Thyroid gland (tissue), 4 donors: ENCODE measurements around the gene SRBD1. TPM values are rescaled to one million over a fixed set of nuclear protein-coding genes. Genes with fewer than 3 reads are reported as not detected.

Experiments
- DNase-seq, 2 donors: peaks; one replicate each; pipeline ENCODE4 v3.0.0-alpha.2; 2019
- H3K27ac ChIP-seq, 3 donors: fragments of 200-600 bp; sonication (generic); 1 replicate in 2 of 3; 2 replicates in 1 of 3; pipeline ENCODE4 v1.5.1; 2016 to 2019; ENCODE audit warnings: mild to moderate bottlenecking in 1 of 3, moderate library complexity in 1 of 3
- H3K27me3 ChIP-seq: fragments of 200-600 bp; sonication (generic); one replicate; pipeline ENCODE4 v1.5.1; 2019
- H3K36me3 ChIP-seq, 2 donors: fragments of 200-600 bp; sonication (generic); one replicate each; pipeline ENCODE4 v1.5.1; 2016 to 2019
- H3K4me1 ChIP-seq, 2 donors: fragments of 200-600 bp; sonication (generic); one replicate each; pipeline ENCODE4 v1.5.1; 2017 to 2019
- H3K4me3 ChIP-seq, 3 donors: fragments of 200-600 bp; sonication (generic); replicated peaks in 1 of 3; 1 replicate in 2 of 3; 2 replicates in 1 of 3; pipeline ENCODE4 v1.5.1; 2016; ENCODE audit warnings: mild to moderate bottlenecking in 1 of 3
- H3K9me3 ChIP-seq: fragments of 200-600 bp; sonication (generic); one replicate; pipeline ENCODE4 v1.5.1; 2017
- CTCF ChIP-seq, 6 experiments: fragments of 200-600 bp in 3 of 6; fragments of 450-650 bp in 3 of 6; sonication (generic) in 3 of 6; IDR thresholded peaks; one replicate each; pipeline ENCODE4 v1.5.1; 2016 to 2019; ENCODE audit warnings: antibody characterized with exemption in 6 of 6, mild to moderate bottlenecking in 2 of 6, inconsistent platforms in 1 of 6, moderate library complexity in 1 of 6
- POLR2A ChIP-seq, 2 donors: fragments of 450-650 bp; IDR thresholded peaks; one replicate each; pipeline ENCODE4 v1.6.1; 2017; ENCODE audit warnings: antibody characterized with exemption in 2 of 2, mild to moderate bottlenecking in 2 of 2, moderate library complexity in 1 of 2
- WGBS, 2 donors: methylation state at CpG; one replicate each; pipeline ENCODE4 v1.1.5; 2017; 5-methylcytosine and 5-hydroxymethylcytosine counted together
- intact Hi-C: fragments of 100-400 bp; cut with DNase I; formaldehyde crosslinking; loops from one replicate; pipeline ENCODE4 v1.15.1; 2023
- total RNA-seq, 4 donors: library from RNA; depleted of rRNA; stranded (reverse); fragments of >200 nt; gene quantifications; one replicate each; pipeline ENCODE4 v1.2.3, GENCODE V29; 2016

The SRBD1 gene
- total RNA-seq, 4 donors from 2014 or later, result 23.1 to 33.3 (median 27.2) TPM

GRCh38 chr2:45570671-45571334 lies 40.3 kb downstream of the SRBD1 start:
- TF ChIP-seq POLR2A (IDR thresholded peaks at IDR 0.05) (no peak), CTCF (IDR thresholded peaks at IDR 0.05) (no peak)
- H3K27me3 ChIP-seq, result no peaks in the 10 kb centered on the region
- no peak for DNase-seq
- no peaks in the 10 kb centered on the region for H3K4me1 ChIP-seq
- H3K36me3 ChIP-seq, result no peaks in the 10 kb centered on the region
- no peak overlapping the region for H3K27ac ChIP-seq
- no peaks in the 10 kb centered on the region for H3K9me3 ChIP-seq
- 90 to 93% methylated on average over 3 of the region's 3 CpGs for WGBS, 2 donors
- intact Hi-C loops, result no loop called here
- no peak overlapping the region for H3K4me3 ChIP-seq

DNA sequence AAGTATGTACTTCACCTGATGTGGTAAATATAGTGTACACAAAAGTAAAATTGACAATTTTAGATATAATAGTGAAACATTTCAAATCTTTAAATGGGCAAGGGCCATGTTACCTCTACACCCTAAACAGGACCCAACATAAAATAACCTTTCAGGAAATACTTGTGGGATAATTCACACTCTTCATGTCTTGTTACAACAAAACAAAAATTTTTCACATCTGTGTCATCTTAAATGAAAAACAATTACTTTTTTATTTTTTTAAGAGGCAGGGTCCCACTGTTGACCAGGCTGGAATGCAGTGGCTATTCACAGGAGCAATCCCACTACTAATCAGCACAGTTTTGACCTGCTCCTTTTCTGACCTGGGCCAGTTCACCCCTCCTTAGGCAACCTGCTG lies 42.1 kb downstream of the SRBD1 start:
- Histone ChIP-seq H3K4me1 (no peaks in the 10 kb centered on the region), H3K9me3 (no peaks in the 10 kb centered on the region), H3K27me3 (no peaks in the 10 kb centered on the region), H3K27ac (no peak overlapping the region), H3K36me3 (no peaks in the 10 kb centered on the region), H3K4me3 (no peak overlapping the region)
- intact Hi-C loops, result no loop called here
- no peak for DNase-seq
- no peak for TF ChIP-seq CTCF (IDR thresholded peaks at IDR 0.05)
- TF ChIP-seq POLR2A (IDR thresholded peaks at IDR 0.05), result no peak

- TF ChIP-seq CTCF (IDR thresholded peaks at IDR 0.05) (no peak), POLR2A (IDR thresholded peaks at IDR 0.05) (no peak)
- no peaks in the 10 kb centered on the region for H3K36me3 ChIP-seq
- no peaks in the 10 kb centered on the region for H3K4me1 ChIP-seq
- DNase-seq, result no peak
- H3K27ac ChIP-seq, result no peak overlapping the region
- H3K27me3 ChIP-seq, result no peaks in the 10 kb centered on the region
- intact Hi-C loops, result no loop called here
- H3K9me3 ChIP-seq, result no peaks in the 10 kb centered on the region
- WGBS, 2 donors, result 72 to 73% methylated on average over 5 of the region's 5 CpGs
- no peak overlapping the region for H3K4me3 ChIP-seq
Measured at GRCh38 chr2:45567974-45568789, 42.9 kb downstream of the SRBD1 start.

GRCh38 chr2:45567288-45567963 lies 43.6 kb downstream of the SRBD1 start:
- no peak for DNase-seq
- Histone ChIP-seq H3K27me3 (no peaks in the 10 kb centered on the region), H3K27ac (no peak overlapping the region), H3K36me3 (no peaks in the 10 kb centered on the region), H3K4me1 (no peaks in the 10 kb centered on the region), H3K4me3 (no peak overlapping the region), H3K9me3 (no peaks in the 10 kb centered on the region)
- 92% methylated on average over 7 of the region's 7 CpGs for WGBS, 2 donors
- TF ChIP-seq POLR2A (IDR thresholded peaks at IDR 0.05) (no peak), CTCF (IDR thresholded peaks at IDR 0.05) (no peak)
- intact Hi-C loops, result no loop called here

GRCh38 chr2:45559436-45559835 lies 51.6 kb downstream of the SRBD1 start:
- no peak overlapping the region for H3K27ac ChIP-seq
- intact Hi-C loops, result no loop called here
- WGBS, 2 donors, result 97 to 99% methylated on average over 3 of the region's 3 CpGs

More at GRCh38 chr2:45559436-45559835, 51.6 kb downstream of the SRBD1 start:
- H3K9me3 ChIP-seq, result no peaks in the 10 kb centered on the region
- no peaks in the 10 kb centered on the region for H3K27me3 ChIP-seq
- TF ChIP-seq CTCF (IDR thresholded peaks at IDR 0.05), result no peak
- TF ChIP-seq POLR2A (IDR thresholded peaks at IDR 0.05), result no peak
- H3K4me3 ChIP-seq, result no peak overlapping the region
- no peak for DNase-seq
- no peaks in the 10 kb centered on the region for H3K36me3 ChIP-seq
- H3K4me1 ChIP-seq, result no peaks in the 10 kb centered on the region
